ENCODE measurements around the gene KRT222.

The KRT222 gene

DNA sequence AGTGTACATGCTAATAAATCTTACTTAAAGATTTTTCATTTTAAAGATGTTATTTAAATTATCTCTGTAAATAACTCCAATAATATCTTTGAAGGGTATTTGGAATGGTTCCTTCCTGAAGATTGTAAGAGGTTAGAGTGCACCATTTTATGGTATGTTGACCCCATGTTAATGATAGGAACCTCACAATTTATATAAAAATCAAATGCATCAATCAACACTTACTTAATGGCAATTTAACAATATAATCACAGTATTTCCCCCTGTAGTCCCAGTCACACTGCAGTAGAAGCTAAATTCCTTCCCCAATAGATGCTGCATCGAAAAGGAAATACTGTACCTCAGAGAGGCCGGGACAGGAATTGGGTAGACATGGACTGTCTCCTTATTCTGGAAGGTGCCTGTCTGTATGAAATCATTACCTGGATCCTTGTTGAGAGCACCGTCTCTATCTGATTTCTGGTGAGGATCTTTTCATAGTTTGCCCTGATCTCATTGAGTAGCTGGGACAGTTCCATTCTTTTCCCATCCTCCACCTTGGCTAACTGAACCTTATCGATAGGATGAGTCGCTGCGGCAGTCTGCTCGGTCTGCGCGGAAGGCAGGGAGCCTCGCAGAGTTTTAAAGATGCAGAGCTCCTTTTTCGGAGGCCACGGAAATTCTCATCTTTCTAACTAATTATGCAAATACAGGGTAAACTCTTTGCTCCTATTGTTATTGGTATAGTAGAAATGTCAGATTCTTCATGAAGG lies at the start of gene KRT222:
KRT222 (minus strand) TSS at position 596 of the 752 bp plus-strand sequence; CDS start at position 518, 78 bp downstream.
- DNase-seq = no peak

DNA sequence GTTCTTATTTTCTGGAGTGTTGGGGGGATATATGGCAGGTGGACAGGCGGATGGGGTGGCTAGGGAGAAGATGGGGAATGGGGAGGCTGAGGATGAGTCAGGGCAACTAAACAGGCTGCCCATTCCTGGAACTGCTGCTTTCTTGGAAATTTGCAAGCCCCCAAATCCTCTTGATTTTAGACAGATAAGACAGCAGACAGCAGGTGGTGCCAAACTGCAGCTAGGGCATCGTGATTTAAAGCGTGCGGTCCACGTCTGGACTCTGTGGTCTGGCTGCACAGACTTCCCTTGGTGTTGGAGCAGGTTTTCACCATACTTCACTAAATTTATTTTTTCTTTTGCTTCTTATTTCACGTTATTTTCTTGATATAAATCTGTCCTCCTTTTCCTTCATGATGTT lies 49.5 kb upstream of the KRT222 start:
- DNase-seq = no peak

DNA sequence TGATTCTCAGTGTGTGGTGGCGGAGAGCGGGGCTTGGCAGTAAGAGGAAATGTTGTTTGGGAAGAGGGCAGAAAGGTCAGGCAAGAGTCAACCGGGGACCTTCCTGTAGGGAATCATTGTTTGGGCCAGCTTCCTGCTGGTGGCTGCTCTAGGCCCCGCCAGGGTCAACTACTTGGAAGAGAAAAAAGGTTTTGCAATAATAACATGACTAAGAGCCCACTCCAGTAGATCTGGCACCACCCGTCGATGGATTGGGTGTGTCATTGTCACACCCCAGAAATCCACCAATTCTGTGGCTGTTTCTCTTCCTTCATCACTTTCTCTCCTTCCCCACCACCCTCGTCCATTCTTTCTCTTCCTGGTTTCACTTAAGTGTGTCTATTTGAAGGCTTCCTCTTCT lies 42.8 kb upstream of the KRT222 start:
- DNase-seq = no peak

DNA sequence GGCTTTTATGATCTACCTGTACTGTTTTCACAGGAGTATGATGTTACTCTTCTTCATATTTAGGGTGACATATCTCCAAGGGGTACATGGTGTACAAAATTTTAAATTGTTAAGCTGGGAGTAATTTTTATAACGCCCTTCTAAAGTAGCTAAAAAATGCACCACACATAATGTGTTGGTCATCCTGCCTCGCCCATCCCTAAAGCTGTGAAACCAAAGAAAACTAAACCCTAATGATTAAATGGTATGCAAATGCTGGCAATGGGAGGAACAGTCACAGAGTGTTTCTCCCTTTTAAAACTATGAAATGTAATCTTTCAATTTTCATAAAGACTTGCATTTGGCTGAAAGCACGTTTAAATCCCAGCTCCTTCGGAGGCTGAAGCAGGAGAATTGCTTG lies 40.6 kb upstream of the KRT222 start:
- DNase-seq = no peak

DNA sequence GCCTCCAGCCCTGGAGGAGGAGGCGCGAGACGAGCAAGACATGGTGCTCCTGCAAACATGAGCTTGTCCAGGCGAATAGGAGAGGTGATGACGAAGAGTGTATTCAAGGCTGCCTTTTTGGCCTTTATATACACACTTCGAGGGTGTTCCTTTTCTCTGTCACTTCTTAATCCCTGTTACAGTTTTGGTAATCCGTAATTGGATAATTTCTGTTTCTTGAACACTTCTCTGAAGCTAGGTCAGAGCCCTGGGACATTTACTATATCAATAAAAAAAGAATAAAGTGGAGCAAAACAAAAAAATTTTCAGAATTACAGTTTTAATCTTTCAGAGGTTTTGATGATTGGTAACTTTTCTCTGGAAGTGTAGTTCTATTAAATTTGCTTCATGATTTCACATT lies 38.7 kb upstream of the KRT222 start, which contains the start of gene KRT24:
KRT24 (minus strand) TSS at position 101 of the 400 bp plus-strand sequence; CDS start at position 42, 59 bp downstream.
- DNase-seq = no peak

DNA sequence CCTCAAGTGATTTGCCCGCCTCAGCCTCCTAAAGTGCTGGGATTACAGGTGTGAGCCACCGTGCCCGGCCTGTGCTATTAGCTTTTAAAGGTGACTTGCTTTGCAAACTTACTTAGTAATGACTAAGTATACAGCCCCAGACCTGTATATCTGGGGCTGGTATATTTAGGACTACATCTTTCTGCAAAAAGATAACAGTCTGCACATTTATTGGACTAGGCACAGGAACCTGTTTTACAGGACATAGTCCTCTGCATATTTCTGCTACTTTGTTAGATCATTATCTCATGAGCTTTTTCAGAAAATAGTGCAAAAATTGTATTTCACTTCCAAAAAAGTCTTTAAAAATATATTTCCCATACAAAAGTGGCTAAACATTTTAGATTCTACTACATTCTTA lies 37.3 kb upstream of the KRT222 start:
- no peak for DNase-seq

DNA sequence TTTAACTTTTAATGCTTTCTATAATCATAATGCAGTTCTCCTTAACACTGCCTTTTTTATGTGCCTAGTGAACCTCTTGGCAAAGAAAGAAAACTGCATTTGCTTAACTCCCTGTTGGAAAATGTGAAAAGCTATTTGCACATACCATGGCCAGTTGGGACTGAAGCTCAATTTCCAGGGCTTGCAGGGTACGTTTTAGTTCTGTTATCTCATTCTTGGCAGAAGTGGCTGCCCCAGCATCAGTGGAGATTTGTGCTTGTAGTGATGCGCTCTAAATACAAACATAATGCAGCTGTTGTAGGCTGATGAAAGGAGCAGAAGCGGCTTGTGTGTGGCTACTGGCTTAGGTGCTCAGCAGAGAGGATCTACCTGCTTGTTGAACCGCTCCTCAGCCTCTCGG lies 34.9 kb upstream of the KRT222 start:
- no peak for DNase-seq

DNA sequence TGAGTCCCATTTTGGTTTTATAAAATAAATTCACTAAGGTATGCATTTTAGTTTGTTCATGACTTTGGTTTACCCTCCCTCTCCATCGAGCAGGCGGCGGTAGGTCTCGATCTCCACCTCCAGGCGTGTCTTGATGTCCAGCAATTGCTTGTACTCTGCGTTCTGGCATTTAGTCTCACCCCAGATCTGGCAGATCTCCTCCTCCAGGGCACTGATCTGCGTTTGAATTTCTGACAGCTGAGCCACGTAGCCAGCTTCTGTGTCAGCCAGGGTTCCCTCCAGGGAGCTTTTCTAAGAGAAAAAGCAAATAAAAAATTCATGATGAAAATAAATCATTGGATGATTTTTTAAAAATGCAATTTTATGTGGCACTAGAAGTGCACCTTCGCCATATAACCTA lies 34.4 kb upstream of the KRT222 start:
- DNase-seq = no peak

DNA sequence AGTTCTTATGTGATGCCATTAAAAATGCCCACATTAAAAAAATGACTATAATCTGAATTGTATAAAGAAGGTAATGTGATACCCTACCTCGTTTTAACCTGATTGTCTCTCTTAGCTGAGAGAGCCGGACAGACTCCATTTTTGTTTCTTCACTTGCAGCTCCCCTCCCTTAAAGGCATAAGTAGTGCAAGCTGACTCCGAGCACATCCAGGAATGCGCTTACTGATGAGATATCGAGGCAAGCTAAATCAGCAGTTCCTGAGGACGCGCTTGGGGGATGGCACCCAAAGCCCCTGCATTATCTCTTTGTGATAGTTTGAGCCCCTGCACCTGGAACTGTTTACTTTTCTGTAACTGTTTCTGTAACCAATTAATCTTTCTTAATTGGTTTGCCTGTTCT lies 32.3 kb upstream of the KRT222 start:
- no peak for DNase-seq

DNA sequence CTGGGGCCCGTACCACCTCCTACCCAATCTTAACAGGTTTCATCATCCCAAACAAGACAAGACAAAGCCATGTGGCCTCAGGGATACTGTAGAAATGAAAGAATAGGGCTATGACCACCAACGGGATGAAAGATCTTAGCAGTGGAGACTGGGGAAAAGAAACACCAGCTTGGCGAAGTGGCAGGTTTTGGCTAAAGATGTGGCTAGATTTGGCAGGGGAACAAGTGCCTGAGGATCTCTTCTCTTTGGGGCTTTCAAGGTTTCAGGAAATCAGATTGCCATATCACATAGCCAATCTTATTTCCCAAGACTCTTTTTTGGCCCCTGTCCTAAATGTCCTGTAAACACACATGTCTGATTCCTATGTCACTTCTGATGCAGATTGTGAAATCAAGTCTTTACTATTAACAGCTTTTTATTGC lies 31.7 kb upstream of the KRT222 start:
- DNase-seq = no peak

DNA sequence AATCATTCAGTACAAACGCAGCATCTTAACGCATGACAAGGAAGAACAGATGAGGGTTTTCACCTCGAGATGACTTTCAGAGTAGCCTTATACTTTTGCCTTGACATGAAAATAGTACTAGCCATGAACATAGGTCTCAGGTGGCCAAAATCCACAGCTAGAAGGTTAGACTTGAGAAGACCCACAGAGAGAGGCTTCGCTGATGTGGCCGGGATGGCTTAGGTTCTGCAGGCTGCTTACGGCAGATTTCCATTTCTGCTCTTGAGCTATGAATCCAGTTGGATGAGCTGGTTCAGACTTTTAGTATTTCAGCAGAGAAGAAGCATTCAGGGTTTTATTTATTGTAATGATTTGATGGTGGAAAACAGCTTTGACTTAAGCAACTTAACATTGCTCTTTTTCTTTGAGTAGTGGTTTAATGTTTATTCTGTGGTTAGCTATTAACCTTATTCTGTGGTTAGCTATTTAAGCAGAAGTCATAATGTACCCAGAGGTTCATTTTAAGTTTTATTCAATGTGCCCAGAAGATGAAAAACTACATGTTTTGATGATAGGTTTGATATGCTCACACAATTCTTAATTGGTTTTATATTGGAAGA lies 31.0 kb upstream of the KRT222 start:
- DNase-seq = no peak

DNA sequence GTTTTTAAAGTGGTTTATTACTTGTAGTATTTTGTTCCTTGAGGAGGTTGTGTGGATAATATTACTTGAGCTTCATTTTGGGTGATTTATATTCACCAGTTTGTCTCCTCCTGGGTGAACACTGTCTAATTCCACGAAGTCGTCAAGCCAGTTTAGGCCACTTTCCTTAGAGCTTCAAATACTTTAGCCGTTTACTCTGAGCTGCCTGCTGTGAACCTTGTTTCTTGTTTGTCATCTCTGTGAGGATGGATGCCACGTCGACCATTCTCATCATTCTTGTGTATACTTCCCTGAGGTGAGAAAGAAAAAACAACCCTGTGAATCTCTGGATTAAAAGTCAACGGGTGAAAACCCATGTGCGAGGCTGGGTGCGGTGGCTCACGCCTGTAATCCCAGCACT lies 29.6 kb upstream of the KRT222 start:
- DNase-seq = no peak

DNA sequence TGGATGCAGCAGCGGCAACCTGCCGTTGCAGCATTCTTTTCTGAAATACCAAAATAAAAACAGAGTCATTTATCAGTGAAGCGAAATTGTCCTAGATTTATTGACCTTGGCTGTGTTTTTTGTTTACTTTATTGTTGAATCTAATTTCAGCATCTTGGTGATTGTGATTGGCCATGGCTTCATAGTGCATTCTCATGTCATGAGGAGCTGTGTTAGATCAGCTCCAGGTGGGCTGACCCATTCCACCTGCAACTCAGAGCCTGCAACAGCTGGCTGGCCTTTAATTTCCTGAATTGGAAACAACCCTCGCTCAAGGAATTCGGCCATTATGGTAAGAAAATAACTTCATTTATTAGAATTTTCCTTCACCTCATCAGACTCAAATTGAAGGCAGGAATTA lies 22.1 kb upstream of the KRT222 start:
- DNase-seq = no peak

DNA sequence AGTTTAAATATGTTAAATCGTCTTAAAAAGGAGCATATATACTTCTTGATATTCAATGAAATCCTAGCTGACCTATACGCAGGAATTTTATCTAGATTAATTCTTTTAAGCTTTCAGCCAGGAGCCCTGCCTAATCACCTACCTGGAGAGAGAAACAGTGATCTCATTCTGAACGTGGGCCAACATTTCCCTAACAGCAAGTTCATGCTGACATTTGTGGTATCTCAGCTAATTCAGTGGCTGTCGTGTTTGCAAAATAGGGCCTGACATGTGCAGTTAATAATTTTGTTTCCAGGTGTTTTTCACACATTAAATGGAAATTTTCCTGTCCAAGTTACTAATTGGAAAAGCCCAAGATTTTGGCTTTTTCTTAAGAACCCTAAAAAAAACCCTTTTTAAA lies 21.2 kb upstream of the KRT222 start:
- DNase-seq = no peak

DNA sequence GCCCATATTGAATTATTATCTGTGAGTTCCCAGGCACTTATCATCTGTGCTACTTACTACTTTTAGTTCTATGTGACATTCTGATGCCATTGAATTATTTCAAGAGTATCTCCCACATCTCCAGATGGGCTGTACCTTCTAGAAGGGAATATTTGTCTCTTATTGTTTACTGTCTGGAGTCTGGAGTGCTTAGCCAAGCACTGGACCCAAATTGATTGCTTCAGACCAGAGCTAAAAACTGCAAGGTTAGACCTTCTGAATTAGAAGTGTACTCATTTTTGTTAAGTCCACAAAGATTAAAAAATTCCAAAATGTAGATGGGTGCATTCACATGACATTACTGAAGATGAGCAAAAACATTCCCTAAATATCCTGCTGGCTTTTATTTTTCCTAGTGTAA lies 16.0 kb upstream of the KRT222 start:
- DNase-seq = no peak

DNA sequence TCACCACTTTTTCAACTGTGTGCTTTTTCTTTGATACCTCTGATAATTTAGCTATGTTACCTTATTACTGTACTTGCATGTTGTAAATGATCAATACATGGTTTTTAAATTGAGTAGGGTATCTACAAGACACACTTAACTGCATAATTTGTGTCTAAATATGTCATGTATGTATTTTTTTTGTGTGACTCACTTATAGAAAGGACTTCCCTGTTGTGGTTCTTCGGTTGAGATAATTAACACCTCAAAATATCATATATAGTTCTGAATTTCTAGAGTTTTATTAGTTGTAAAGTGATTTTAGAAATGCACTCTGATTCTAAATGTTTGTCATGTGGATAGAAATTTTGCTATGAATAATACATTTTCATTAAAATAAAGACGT lies 14.5 kb upstream of the KRT222 start:
- DNase-seq = no peak

DNA sequence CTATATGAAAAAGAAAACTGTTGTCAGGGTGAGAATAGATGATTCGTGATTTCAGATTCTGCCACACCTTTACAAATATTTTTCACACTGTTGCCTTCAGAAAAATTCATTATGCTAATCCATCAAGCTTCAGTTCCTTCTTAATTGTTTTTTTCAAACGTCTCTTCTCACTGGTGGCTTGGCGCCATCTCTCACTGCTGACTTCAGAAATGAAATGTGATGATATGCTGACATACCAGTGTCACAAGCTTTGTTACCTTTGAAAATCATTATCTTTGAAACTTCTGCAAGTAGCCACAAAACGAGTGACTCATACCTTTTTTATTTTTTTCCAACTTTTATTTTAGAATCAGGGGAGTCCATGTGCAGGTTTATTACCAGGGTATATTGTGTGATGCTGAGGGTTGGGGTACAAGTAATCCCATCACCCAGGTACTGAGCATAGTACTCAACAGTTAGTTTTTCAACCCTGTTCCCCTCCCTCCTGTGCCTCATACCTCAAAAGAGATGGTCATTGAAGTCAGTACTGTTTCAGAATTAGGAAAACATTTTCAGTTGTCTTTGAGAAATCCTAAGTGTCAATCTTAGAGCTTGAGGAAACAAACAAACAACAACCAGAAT lies 14.0 kb upstream of the KRT222 start:
- DNase-seq = no peak

DNA sequence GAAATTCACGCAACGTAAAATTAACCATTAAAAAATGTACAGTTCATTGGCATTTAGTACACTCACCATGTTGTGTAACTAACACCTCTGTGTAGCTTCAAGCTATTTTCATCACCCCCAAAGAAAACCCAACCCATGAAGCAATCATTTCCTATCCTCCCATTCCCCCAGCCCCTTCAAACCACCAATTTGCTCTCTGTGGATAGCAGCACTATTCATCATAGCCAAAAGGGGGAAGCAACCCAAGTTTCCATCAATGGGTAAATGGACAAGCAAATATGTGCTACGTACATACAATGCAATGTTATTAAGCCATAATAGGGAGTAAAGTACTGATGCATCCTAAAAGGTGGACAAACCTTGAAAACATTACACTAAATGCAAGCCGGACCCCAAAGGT lies 10.9 kb upstream of the KRT222 start:
- DNase-seq = no peak

DNA sequence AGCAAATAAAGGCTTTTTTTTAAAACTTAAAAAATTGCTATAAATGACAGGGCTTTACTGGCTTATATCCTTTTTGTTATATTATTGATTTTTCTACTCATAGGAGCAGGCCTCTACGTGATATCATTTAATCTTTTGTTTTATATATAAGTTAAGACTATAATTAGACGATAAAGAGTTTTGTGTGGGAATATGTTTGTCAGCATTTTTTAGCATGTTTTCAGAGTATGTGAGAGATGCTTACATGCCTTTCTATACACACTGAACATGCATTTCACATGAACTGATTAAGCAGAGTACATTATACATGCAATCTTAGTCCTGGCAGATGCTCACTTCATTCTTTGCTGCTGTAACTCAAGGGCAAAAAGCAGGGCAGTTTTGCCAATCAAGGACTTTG lies 7.7 kb upstream of the KRT222 start:
- DNase-seq = no peak

DNA sequence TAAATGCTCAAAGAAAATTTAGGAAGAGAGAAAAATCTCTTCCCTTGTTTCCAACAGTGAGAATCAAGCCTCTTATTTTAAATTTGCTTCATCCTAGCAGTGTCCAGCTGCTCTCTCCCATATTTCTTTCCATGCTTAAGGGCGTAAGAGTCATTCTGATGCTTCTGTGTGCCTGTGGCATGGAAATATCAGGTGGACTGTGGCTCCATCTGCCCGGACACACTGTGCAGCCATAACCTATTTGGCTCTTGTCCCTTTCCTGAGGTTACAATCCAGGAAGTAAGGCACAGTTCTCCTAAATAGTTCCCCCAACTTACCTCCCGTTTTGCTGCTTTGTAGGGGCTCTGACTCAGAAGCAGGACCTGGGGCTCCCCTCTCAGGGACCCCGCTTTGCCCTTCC lies 6.3 kb upstream of the KRT222 start:
- DNase-seq = no peak

DNA sequence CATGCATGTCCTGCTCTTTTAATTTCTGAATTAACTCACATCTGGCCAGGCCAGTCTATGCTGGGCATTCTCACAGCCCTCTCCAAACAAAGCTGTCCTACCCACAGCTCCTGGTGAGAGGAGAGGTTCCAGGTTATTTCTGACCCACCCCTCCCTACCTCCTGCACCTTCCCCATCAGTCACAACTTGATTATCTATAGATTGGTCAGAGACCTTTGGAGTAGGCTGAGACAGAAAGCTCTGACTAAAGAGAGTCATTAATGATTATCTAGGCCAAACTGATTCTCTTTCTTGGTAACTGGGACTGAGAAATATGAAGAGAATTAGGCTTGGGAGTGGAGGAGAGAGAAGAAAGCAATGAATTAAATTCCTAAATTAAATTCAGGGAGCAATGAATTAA lies 1.4 kb upstream of the KRT222 start:
- DNase-seq = no peak

DNA sequence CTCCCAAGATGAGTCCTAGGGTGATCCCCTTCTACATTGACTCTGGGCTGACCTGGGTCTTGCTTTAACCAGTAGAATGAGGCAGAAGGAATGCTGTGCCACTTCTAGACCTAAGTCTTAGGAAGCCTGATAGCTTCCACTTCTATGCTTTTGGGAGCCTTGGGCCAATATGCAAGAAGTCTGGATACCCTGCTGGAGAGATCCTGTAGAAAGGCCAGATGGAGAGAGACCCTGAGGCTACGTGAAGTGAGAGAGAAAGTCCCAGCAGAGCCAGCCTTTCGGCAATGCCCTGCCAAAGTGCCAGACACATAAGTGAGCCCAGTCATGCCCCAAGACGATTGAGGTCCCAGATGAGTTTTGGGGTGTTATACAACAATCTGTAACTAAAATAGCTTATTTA lies 1.7 kb downstream of the KRT222 start:
- DNase-seq = no peak

DNA sequence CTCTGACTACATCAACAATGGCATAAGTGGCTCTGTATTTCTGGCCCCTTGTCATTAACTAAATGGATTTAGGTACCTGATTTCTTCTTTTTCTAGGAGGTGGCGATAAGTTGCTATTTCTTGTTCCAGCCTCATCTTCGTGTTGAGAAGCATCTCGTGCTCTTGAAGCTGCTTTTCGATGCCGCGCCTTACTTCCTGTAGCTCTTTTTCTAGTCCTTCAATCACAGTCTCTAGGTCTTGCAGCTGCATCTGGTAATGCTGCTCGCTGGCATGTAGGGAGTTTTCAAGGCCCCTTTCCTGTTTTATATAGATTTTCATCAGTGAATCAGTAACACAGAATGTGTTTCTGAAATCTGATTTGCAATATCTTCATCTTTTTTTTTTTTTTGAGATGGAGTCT lies 5.1 kb downstream of the KRT222 start:
- DNase-seq = no peak

DNA sequence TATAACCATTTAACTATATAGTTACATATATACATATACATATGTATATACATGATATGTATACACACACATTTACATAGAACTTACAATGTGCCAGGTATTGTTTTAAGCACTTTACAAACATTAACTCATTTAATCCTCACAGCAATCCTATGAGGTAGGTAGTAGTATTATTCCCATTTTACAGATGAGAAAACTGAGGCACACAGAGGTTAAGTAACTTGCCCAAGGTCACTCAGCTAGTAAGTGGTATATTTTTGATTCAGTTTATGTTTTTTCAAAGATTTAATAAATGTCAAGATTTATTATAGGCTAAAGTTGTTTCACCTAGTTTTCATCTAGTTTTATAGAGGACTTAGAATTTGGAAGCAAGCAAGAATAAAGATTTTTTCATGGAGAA lies 6.6 kb downstream of the KRT222 start:
- DNase-seq = no peak

DNA sequence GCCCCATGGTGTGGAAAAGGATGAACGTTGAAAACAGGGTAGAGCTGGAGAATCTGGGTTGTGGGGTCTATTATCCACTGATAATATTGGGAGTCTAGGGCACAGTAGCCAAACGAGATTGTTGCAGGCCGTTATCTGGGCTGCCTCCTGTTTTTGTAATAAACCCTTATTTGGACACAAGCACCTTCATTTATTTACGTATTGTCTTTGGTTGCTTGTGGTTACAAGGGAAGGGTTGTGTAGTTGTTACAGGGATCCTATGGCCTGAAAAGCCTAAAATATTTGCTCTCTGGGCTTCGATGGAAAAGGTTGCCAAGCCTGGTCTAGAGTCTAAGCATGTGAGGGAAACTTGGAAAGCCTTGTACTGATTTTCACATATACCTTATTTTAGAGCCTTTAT lies 13.0 kb downstream of the KRT222 start:
- DNase-seq = no peak

All from NCI-H1930 (cell line).